HL-60 (cell line): ENCODE data around the gene KRT81.

Experiments used
- DNase-seq, 2 experiments: peaks; one replicate each; pipeline ENCODE4 v3.0.0-alpha.2; 2010 to 2020; ENCODE audit warnings: low read depth in 1 of 2, low spot score in 1 of 2
- H3K27ac ChIP-seq: fragments of 250-450 bp; sonication (Bioruptor Pico); replicated peaks from 2 replicates; pipeline ENCODE4 v1.5.1; 2020; ENCODE audit warnings: mild to moderate bottlenecking, moderate library complexity
- H3K27me3 ChIP-seq: fragments of 250-450 bp; sonication (Bioruptor Pico); 2 replicates; pipeline ENCODE4 v1.5.1; 2021; ENCODE audit warnings: mild to moderate bottlenecking, moderate library complexity; ENCODE audit not compliant: insufficient read depth, poor library complexity, severe bottlenecking
- H3K4me3 ChIP-seq: replicated peaks from 2 replicates; pipeline ENCODE4 v1.5.1; 2011; ENCODE audit warnings: mild to moderate bottlenecking, control low read depth, low read length; ENCODE audit not compliant: insufficient read depth
- GABPA ChIP-seq: IDR thresholded peaks from 2 replicates; pipeline ENCODE4 v1.6.1; 2012; ENCODE audit warnings: low read depth
- POLR2AphosphoS5 ChIP-seq: IDR thresholded peaks from 2 replicates; pipeline ENCODE4 v1.6.1; 2012; ENCODE audit warnings: low read depth
- SPI1 ChIP-seq: IDR thresholded peaks from 2 replicates; pipeline ENCODE4 v1.6.1; 2012; ENCODE audit warnings: low read depth, mild to moderate bottlenecking, borderline replicate concordance
- TF ChIP-seq, protein P1 (sequence below): IDR thresholded peaks from one replicate; pipeline ENCODE4 v1.5.1; 2011; ENCODE audit warnings: low read length, control low read depth, inconsistent platforms; ENCODE audit not compliant: insufficient read depth
- TF ChIP-seq, protein P2 (sequence below): IDR thresholded peaks from 2 replicates; pipeline ENCODE4 v1.6.1; 2012; ENCODE audit warnings: low read depth; ENCODE audit not compliant: insufficient replicate concordance

KRT81 gene

DNA sequence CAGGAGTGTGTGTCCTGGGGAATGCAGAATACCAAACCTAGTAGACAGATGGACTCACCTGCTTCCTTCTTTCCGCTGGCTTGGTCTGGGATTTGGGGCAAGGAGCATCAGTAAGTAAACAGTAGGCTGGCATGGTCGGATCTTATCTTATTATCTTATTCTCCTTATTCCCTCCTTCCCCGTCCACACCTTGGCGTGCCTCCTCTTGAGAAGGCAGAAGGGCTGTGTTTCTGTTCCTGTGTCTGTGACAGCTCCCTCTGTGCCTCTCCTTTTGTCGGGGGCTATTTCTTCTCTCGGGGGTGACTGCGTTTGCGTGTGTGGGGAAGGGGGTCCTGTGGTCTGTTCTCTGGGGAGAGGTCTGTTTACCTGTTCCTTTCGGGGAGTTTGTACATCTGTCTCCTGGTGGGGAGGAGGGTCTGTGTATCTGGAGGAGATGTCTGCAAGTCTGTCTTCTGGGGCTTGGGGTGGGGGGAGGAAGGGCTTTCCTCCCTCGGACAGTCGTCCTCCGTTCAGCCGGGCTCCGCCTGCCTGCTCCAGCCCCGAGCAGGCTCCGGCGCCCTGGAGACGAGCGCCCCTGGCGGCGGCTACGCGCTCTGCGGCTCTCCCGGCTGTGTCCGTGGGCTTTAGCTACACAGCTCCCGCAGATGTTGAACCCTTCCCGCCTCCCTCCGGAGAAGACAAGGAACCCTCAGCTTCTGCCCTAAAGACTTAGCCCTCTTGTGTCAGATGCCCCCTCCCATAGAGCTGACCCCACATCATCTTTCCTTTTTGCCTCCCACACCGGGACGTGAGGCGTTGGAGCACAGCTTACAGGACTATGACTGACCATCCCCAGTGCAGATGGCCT is 12.5 kb downstream of the KRT81 start:
- Histone ChIP-seq H3K27ac (no peak overlapping the region), H3K4me3 (no peak overlapping the region), H3K27me3 (peaks cover 13% of the 10 kb centered on the region)
- peak; percentile 26 to 46 for DNase-seq
- TF ChIP-seq, protein P1, sequence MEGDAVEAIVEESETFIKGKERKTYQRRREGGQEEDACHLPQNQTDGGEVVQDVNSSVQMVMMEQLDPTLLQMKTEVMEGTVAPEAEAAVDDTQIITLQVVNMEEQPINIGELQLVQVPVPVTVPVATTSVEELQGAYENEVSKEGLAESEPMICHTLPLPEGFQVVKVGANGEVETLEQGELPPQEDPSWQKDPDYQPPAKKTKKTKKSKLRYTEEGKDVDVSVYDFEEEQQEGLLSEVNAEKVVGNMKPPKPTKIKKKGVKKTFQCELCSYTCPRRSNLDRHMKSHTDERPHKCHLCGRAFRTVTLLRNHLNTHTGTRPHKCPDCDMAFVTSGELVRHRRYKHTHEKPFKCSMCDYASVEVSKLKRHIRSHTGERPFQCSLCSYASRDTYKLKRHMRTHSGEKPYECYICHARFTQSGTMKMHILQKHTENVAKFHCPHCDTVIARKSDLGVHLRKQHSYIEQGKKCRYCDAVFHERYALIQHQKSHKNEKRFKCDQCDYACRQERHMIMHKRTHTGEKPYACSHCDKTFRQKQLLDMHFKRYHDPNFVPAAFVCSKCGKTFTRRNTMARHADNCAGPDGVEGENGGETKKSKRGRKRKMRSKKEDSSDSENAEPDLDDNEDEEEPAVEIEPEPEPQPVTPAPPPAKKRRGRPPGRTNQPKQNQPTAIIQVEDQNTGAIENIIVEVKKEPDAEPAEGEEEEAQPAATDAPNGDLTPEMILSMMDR = peak; percentile 98
- TF ChIP-seq SPI1 = no peak

DNA sequence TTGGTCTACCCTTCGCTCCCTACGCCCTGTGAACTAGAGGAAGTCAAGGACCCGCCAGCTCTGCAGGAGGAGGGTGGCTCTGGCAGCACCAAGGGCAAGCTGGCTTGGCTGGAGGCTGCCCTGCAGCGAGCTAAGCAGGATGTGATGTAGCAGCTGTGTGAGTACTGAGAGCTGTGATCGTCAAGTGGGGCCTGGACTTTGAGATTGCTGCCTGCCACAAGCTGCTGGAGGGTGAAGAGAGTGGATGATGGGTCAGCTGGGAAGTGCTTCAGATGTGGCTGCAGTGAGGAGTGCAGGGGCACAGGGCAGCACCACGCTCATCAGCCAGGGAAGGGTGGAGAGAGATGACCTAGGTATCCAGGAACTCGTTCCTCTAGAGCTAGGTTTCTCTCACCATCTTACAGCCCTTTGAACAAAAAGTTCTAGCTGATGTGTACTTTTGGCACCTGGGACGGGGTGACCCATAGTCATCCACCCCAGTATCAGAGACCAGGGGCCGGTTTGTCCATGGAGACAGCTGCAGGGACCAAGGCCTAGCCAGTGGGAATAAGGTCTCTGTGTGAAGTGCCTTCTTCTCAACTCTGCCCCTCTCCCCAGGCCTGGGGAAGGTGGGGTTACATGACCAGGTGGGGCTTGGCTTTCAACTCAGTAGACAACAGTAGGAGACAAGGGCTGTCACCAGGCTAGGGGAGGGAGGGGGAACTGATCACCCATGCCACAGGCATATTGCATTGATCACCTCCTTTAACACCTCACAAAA is 13.7 kb downstream of the KRT81 start:
- TF ChIP-seq SPI1 = no peak
- TF ChIP-seq, protein P2, sequence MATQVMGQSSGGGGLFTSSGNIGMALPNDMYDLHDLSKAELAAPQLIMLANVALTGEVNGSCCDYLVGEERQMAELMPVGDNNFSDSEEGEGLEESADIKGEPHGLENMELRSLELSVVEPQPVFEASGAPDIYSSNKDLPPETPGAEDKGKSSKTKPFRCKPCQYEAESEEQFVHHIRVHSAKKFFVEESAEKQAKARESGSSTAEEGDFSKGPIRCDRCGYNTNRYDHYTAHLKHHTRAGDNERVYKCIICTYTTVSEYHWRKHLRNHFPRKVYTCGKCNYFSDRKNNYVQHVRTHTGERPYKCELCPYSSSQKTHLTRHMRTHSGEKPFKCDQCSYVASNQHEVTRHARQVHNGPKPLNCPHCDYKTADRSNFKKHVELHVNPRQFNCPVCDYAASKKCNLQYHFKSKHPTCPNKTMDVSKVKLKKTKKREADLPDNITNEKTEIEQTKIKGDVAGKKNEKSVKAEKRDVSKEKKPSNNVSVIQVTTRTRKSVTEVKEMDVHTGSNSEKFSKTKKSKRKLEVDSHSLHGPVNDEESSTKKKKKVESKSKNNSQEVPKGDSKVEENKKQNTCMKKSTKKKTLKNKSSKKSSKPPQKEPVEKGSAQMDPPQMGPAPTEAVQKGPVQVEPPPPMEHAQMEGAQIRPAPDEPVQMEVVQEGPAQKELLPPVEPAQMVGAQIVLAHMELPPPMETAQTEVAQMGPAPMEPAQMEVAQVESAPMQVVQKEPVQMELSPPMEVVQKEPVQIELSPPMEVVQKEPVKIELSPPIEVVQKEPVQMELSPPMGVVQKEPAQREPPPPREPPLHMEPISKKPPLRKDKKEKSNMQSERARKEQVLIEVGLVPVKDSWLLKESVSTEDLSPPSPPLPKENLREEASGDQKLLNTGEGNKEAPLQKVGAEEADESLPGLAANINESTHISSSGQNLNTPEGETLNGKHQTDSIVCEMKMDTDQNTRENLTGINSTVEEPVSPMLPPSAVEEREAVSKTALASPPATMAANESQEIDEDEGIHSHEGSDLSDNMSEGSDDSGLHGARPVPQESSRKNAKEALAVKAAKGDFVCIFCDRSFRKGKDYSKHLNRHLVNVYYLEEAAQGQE = no peak
- DNase-seq = no peak
- Histone ChIP-seq H3K27me3 (peaks cover 13% of the 10 kb centered on the region), H3K27ac (no peak overlapping the region), H3K4me3 (no peak overlapping the region)

DNA sequence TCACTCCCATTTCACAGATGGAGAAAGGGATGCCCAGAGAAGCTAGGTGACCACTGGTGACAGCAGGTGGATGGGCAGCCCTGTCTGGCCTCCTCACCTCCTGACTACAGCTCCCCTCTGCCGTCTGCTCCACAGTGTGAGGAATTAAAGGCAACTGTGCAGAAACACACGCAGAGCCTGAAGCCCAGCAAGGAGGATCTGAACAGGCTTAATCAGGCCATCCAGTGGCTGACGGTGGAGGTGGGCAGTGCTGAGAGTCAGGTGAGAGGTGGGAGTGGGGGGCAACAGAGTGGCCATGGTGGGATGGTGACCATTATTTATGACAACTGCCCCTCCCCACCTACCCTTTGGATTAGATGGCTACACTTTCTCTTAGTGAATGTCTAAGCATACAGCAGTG is 15.6 kb downstream of the KRT81 start:
- Histone ChIP-seq H3K27ac (no peak overlapping the region), H3K4me3 (no peak overlapping the region), H3K27me3 (peaks cover 13% of the 10 kb centered on the region)
- no peak for TF ChIP-seq SPI1
- no peak for TF ChIP-seq GABPA
- TF ChIP-seq, protein P2 = no peak
- TF ChIP-seq, protein P1 = no peak
- no peak for TF ChIP-seq POLR2AphosphoS5
- no peak for DNase-seq

DNA sequence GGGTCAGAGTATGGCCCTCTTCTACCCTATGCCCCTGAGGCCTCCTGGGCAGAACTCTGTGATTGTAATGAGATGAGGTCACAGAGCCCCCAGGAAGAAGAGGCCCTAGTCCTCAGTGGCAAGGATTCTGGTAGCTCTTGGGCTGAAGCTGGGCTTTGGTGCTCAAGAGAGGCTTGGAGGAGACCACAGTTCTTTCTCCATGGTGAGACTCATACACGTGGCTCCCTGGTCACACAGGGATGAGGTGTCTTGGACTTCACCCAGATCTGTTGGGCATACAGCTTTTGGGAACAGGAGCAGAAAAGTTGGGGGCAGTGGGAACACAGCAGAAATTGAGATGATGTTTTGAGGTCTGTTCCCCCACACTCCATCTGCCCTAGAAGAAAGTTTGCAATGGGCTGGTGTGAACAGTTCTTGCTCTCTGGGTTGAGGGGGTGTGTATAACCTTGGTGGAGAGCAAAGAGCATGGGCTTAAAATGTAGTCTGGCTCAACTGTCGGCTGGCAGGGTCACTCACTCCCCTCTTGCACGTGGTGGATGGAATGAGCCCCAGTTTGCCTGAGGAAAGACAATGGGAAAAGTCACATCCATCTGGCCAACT is 16.7 kb downstream of the KRT81 start, which contains the start of gene KRT86:
KRT86 (plus strand) TSS at position 125 of the 600 bp plus-strand sequence. CDS start 27,272 bp downstream, outside the sequence.
- no peak within 1 kb of the TSS for H3K27ac ChIP-seq
- H3K4me3 ChIP-seq = no peak within 1 kb of the TSS
- TF ChIP-seq SPI1 (no peak), POLR2AphosphoS5 (no peak), GABPA (no peak)
- TF ChIP-seq, protein P1 = no peak
- TF ChIP-seq, protein P2 = no peak
- H3K27me3 ChIP-seq = peaks cover 12% of the 10 kb centered on the region
- no peak for DNase-seq
